ENCODE measurements around the gene UGT1A7.

DNA sequence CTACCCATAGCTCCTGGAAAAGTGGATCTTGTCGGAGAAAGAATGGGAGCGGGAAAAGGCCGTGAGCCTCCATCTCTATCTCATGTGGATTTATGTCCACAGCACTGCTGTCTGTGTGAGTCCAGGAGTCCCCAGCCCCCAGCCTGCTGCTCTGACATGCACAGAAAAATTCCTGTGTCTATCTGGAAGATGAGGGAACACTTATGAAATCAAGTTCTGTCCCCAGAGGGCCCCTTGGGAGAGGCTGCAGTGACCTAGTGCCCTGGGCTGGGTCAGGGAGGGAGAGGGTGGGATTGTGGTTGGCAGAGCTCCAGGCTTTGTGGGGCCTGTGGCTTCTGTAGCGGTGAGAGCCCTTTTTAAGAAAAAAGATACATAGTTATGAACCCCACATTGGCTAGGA lies 135.1 kb downstream of the UGT1A7 start:
- TF ChIP-seq, protein P1, sequence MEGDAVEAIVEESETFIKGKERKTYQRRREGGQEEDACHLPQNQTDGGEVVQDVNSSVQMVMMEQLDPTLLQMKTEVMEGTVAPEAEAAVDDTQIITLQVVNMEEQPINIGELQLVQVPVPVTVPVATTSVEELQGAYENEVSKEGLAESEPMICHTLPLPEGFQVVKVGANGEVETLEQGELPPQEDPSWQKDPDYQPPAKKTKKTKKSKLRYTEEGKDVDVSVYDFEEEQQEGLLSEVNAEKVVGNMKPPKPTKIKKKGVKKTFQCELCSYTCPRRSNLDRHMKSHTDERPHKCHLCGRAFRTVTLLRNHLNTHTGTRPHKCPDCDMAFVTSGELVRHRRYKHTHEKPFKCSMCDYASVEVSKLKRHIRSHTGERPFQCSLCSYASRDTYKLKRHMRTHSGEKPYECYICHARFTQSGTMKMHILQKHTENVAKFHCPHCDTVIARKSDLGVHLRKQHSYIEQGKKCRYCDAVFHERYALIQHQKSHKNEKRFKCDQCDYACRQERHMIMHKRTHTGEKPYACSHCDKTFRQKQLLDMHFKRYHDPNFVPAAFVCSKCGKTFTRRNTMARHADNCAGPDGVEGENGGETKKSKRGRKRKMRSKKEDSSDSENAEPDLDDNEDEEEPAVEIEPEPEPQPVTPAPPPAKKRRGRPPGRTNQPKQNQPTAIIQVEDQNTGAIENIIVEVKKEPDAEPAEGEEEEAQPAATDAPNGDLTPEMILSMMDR (IDR thresholded peaks at IDR 0.05; ENCODE audit: borderline replicate concordance, extremely low read depth, low read length, poor library complexity, severe bottlenecking), result no peak
- TF ChIP-seq EZH2 (IDR thresholded peaks at IDR 0.05; ENCODE audit: borderline replicate concordance, low read depth, low read length, severe bottlenecking), result no peak

All from DND-41 (cell line).